ENCODE data around the gene TMEM59.
A peak's percentile ranks its signal among the peaks of the same experiment; 100 is the strongest.
"Not testable (repeated sequence)": the region's sequence is repeated elsewhere in the genome, so short reads cannot be mapped to it uniquely, and the experiment has no call there.

The TMEM59 gene

GRCh38 chr1:54052934-54053744 is at the start of gene TMEM59, which contains the start of gene TCEANC2:
Gene TMEM59, minus strand, starts transcription at chr1:54053204. Its CDS starts 16 bp downstream, at chr1:54053188.
Gene TCEANC2, plus strand, starts transcription at chr1:54053608. Its CDS starts 815 bp downstream, at chr1:54054423.
- peak; percentile 92 to 96 for DNase-seq (ENCODE audit: low read depth in 2 of 2)

- no peak for DNase-seq (ENCODE audit: low read depth in 2 of 2)
Measured at GRCh38 chr1:54100500-54100899, 47.5 kb upstream of the TMEM59 start.

- no peak for DNase-seq (ENCODE audit: low read depth in 2 of 2)
Measured at GRCh38 chr1:54099061-54099610, 46.1 kb upstream of the TMEM59 start.

GRCh38 chr1:54096877-54097240 is 43.9 kb upstream of the TMEM59 start:
- DNase-seq (ENCODE audit: low read depth in 2 of 2), result no peak

- no peak for DNase-seq (ENCODE audit: low read depth in 2 of 2)
Measured at GRCh38 chr1:54096227-54096876, 43.3 kb upstream of the TMEM59 start.

GRCh38 chr1:54095546-54096226 is 42.7 kb upstream of the TMEM59 start:
- DNase-seq (ENCODE audit: low read depth in 2 of 2), result no peak

GRCh38 chr1:54094730-54095105 is 41.7 kb upstream of the TMEM59 start:
- not testable (repeated sequence) for DNase-seq (ENCODE audit: low read depth in 2 of 2)

- no peak for DNase-seq (ENCODE audit: low read depth in 2 of 2)
Measured at GRCh38 chr1:54094001-54094729, 41.2 kb upstream of the TMEM59 start.

- DNase-seq (ENCODE audit: low read depth in 2 of 2), result no peak
Measured at GRCh38 chr1:54091666-54092065, 38.7 kb upstream of the TMEM59 start.

- DNase-seq (ENCODE audit: low read depth in 2 of 2), result no peak
Measured at GRCh38 chr1:54088385-54088784, 35.4 kb upstream of the TMEM59 start.

GRCh38 chr1:54086754-54087153 is 33.8 kb upstream of the TMEM59 start:
- DNase-seq (ENCODE audit: low read depth in 2 of 2), result no peak

GRCh38 chr1:54084794-54085193 is 31.8 kb upstream of the TMEM59 start:
- no peak for DNase-seq (ENCODE audit: low read depth in 2 of 2)

GRCh38 chr1:54081306-54082270 is 28.6 kb upstream of the TMEM59 start:
- DNase-seq (ENCODE audit: low read depth in 2 of 2), result peak; percentile 2 to 28

- DNase-seq (ENCODE audit: low read depth in 2 of 2), result no peak
Measured at GRCh38 chr1:54080598-54081049, 27.6 kb upstream of the TMEM59 start.

- no peak for DNase-seq (ENCODE audit: low read depth in 2 of 2)
Measured at GRCh38 chr1:54077359-54077758, 24.4 kb upstream of the TMEM59 start.

- DNase-seq (ENCODE audit: low read depth in 2 of 2), result no peak
Measured at GRCh38 chr1:54070171-54070837, 17.3 kb upstream of the TMEM59 start.

GRCh38 chr1:54069791-54070170 is 16.8 kb upstream of the TMEM59 start:
- DNase-seq (ENCODE audit: low read depth in 2 of 2), result no peak

- no peak for DNase-seq (ENCODE audit: low read depth in 2 of 2)
Measured at GRCh38 chr1:54064299-54064698, 11.3 kb upstream of the TMEM59 start.

GRCh38 chr1:54054438-54054749 is 1.4 kb upstream of the TMEM59 start:
- DNase-seq (ENCODE audit: low read depth in 2 of 2), result no peak
